Activated naive CD4-positive, alpha-beta T cell treated with Interleukin-2 at 50 U/mL for 16 hours (primary cell): ENCODE measurements around the gene GP1BA.
A peak's percentile ranks its signal among the peaks of the same experiment; 100 is the strongest.

Experiments
- DNase-seq: peaks from one replicate; pipeline ENCODE4 v3.0.0-alpha.2; 2020

The GP1BA gene

DNA sequence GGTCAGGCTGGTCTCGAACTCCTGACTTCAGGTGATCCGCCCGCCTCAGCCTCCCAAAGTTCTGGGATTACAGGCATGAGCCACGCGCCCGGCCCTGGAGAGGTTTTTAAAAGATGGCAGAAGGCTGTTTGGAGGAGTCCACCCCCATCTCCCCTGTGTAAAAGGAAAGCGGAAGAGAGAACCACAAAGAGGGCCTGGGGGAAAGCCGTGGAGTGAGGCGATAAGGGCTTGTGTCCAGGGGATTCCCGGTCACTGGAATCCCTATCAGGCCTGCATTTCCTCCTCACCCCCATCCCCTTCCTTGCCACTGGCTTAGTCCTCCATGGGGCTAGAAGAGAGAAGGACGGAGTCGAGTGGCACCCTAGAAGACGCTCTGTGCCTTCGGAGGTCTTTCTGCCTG, at the start of gene GP1BA:
Gene GP1BA (plus strand): TSS at position 315 of the 400 bp plus-strand sequence. CDS start 328 bp downstream, outside the sequence.
- no peak for DNase-seq

DNA sequence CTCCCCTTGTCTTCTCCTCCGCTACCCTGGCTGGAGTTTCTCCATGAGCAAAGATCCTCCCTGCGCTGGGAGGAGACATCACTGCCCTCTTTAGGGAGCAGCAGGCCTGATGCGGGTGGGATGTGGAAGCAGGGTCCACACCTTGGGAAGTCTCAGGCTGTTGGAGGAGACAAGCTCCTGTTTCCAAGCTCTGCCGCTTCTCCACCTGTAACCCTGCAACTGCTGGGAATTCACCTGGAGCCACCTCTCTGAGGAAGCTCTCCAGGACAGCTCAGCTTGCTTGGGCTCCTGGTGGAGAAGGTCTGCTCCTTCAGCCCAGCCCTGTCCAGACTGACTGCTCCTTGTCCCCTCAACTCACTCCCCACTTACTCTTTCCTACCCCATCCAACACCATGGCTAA, 47.6 kb upstream of the GP1BA start:
- DNase-seq, result no peak

GRCh38 chr17:4886830-4887229, 45.2 kb upstream of the GP1BA start:
- no peak for DNase-seq

DNA sequence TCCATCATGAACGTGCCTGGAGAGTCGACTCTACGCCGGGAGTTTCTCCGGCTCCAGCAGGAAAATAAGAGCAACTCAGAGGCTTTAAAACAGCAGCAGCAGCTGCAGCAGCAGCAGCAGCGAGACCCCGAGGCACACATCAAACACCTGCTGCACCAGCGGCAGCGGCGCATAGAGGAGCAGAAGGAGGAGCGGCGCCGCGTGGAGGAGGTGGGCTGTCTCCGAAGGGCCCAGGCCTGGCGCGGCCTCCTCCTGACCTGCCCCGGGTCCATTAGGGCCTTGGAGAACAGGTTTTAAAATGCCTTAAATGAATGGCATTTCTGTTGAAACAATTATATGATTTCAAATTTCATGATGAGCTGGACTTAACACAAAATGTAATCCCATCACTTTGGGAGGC, 44.5 kb upstream of the GP1BA start:
- no peak for DNase-seq

DNA sequence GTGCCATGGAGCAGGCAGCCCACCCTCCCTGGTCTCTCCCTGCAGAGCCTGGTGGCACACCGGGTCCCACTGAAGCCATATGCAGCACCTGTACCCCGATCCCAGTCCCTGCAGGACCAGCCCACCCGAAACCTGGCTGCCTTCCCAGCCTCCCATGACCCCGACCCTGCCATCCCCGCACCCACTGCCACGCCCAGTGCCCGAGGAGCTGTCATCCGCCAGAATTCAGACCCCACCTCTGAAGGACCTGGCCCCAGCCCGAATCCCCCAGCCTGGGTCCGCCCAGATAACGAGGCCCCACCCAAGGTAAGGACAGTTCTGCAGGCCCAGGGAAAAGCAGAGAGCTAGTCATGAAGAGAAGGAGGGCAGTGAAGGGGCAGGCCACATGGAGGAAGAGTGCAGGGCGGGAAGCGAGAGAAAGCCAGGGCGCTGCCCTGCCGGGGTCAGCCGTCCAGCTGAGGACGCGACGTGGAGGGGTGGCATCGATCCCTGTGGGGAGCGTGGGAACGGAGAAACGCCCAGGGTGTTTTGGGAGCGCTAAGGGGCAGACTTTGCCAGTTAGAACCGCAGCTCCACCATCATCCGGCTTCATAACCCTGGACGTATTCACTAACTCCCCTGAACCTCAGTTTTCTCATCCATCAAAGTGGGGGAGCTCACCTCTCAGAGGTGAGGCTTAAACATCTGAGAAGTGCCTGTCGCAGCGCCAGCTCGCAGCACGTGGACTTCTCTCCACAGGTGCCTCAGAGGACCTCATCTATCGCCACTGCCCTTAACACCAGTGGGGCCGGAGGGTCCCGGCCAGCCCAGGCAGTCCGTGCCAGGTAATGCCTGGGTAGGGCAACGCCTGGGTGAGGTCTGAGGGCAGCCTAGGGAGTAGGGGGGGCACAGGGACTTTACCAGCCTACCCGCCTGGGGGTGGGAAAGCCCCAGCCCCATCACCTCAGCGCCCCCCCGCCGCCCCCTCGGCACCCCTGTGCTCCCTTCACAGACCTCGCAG, 40.4 kb upstream of the GP1BA start:
- no peak for DNase-seq

- DNase-seq, result no peak
Measured at GRCh38 chr17:4892499-4893221, 39.4 kb upstream of the GP1BA start.

DNA sequence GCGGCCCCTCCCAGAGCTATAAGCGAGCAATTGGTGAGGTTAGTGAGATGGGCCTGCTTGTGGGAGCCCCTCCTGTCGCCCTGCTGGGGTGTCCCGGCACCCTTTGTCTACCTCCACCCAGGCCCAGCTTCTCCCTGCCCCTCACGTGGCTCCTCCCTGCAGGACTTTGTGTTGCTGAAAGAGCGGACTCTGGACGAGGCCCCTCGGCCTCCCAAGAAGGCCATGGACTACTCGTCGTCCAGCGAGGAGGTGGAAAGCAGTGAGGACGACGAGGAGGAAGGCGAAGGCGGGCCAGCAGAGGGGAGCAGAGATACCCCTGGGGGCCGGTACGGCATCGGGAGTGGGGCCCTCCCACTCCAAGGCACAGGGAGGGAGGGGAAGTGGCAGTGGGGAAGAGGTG, 38.8 kb upstream of the GP1BA start:
- DNase-seq, result no peak

GRCh38 chr17:4893721-4894560, 38.1 kb upstream of the GP1BA start:
- DNase-seq, result no peak

- no peak for DNase-seq
Measured at GRCh38 chr17:4895121-4895520, 37.0 kb upstream of the GP1BA start.

DNA sequence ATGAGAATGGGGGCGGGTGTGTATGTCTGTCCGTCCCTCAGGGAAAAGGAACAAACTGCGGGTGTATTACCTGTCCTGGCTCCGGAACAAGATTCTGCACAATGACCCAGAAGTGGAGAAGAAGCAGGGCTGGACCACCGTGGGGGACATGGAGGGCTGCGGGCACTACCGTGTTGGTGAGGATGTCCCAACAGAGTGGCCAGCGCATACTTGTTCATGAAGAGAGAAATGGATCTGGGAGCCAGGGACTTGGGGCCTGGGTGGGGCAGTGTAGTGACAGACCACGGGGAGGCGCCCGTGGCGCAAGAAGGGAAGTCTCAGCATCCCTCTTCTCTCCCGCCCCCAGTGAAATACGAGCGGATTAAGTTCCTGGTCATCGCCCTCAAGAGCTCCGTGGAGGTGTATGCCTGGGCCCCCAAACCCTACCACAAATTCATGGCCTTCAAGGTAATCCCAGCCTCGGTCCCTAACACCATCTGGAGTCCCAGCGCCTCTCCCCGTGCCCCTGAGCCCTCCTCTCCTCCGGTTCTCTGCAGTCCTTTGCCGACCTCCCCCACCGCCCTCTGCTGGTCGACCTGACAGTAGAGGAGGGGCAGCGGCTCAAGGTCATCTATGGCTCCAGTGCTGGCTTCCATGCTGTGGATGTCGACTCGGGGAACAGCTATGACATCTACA, 36.3 kb upstream of the GP1BA start:
- no peak for DNase-seq

DNA sequence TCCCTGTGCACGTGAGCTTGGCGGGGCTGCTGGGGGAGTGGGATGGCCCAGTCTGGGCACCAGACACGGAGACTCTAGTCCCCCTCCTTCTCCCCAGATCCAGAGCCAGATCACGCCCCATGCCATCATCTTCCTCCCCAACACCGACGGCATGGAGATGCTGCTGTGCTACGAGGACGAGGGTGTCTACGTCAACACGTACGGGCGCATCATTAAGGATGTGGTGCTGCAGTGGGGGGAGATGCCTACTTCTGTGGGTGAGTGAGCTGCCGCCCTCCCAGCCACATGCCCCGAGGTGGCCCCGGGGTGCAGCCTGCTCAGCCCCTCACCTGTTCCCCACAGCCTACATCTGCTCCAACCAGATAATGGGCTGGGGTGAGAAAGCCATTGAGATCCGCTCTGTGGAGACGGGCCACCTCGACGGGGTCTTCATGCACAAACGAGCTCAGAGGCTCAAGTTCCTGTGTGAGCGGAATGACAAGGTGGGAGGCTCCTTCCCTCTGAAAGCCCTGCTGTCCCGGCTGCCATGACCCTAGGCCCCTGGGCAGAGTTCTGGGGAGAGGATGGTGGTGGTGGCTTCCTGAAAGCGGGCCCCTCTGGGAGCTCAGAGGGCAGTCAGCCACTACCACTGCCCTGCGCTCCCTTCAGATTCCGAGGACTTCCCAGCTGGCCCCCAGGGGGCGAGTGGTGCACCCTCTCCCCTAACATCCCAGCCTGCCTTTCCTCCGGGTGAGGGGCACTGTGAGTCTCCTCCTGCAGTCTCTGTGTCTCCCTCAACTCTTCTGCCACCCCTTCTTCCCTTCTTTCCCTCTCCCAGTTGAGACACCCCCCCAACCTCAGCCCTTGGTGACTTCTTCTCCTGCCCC, 35.5 kb upstream of the GP1BA start:
- no peak for DNase-seq

DNA sequence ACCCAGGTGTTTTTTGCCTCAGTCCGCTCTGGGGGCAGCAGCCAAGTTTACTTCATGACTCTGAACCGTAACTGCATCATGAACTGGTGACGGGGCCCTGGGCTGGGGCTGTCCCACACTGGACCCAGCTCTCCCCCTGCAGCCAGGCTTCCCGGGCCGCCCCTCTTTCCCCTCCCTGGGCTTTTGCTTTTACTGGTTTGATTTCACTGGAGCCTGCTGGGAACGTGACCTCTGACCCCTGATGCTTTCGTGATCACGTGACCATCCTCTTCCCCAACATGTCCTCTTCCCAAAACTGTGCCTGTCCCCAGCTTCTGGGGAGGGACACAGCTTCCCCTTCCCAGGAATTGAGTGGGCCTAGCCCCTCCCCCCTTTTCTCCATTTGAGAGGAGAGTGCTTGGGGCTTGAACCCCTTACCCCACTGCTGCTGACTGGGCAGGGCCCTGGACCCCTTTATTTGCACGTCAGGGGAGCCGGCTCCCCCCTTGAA, 34.8 kb upstream of the GP1BA start:
- no peak for DNase-seq

GRCh38 chr17:4897785-4898184, 34.3 kb upstream of the GP1BA start:
- DNase-seq, result no peak

DNA sequence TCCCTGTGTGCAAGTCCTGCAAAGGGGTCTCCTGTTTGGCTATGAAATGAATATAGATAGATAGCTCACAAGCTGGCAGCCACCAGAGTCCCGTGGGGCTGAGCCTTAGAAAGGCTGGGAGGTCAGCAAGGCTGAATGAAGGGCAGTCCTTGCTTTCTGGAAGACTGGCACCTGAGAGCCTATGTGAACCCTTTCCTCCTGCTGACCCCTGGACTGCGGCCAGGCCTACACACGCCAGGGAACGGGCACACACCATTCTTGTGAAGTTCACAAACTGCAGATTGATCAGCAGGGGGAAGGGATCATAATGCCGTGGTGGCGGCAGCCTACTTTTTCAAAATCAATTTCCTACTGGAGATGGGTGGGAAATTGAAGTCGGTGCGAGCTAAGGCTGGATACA, 33.7 kb upstream of the GP1BA start:
- no peak for DNase-seq

GRCh38 chr17:4898927-4899326, 33.1 kb upstream of the GP1BA start:
- DNase-seq, result no peak

GRCh38 chr17:4899341-4900230, 32.5 kb upstream of the GP1BA start, which contains the start of gene C17orf107:
Gene C17orf107, plus strand, starts transcription at chr17:4899536. Its CDS starts 227 bp downstream, at chr17:4899763.
- DNase-seq, result peak; percentile 97

GRCh38 chr17:4900231-4901107, 31.6 kb upstream of the GP1BA start:
- DNase-seq, result peak; percentile 52

DNA sequence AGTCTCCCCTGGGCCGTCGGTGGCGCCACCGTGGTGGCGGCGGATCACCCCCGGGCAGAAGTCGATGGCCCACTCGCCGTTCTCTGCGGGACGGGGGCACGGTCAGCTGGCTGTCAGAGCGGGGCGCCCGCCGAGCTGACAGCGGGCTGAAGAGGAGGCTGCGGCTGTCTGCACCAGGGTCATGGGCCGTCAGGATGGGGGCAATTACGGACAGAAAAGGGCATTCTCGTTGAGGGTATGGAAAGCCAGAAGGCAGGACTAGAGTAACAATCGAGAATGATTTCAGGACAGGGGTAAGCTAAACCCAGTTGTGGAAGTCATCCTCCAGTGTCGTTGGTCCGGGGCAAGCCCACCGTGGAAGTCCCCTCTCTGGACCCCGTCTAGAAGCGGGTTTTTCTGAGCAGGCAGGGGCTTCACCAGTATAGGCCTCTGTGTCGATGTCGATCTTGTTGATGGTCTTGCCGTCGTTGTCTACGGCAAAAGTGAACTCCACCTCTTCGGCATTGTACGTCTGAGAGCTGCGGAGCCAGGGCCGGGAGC, 30.9 kb upstream of the GP1BA start:
- DNase-seq, result no peak
